Measurements from ENCODE around the gene BMP6.

The BMP6 gene

DNA sequence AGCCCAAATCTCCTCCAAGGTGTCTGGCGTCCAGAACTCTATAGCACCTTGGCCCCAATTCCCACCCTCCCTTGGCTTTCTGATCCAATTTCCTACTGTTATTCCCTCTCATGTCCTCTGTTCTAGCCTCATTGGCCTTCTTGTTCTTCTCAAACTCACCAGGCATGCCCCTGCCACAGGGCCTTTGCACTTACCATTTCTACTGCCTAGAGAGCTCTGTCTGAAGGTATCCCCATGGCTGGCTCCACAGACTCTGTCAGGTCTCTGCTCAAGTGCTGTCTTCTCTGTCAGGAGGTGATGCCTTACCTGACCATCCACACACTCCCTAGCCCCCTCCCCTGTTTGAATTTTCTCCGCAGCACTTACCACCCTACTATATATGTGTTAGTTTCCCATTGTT lies 5.6 kb upstream of the BMP6 start:
- no peak for DNase-seq

DNA sequence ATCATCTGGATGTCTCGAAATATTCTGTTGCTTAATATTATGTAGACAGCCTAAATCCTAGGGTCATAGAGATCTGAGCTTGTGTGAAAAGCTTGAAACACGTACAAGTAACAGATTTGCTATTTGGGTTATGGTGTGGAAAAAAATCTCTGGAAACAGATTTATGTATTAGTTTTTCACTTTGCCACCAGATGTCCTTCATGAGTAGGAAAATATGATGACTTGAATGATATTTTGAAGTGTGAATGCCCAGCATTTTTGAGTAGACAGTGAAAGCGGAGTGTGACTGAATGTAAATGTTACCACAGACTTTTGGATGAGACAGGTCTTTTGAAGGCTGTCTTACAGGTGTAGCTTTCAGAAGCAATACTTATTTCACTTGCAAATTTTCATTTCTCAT lies 4.2 kb upstream of the BMP6 start:
- peak; percentile 67 for DNase-seq

DNA sequence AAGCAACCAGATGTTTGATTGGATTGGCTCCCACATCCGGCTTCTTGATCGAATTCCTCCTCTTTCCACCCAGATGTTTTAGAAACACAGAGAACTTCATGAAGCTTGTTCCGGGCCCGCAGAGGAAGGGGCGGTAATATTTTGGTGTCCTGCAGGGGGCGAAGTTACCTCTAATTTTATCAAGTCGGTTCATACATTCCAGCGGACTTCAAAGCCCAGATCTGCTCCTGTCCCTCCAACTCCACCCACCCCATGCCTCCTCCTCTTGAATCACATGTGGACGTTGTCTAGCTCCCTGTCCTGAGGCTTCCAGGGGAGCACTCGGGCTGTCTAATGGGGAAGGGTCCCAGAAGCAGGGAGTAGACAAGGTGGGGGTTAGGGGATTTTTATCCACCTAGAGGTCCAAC lies 2.9 kb upstream of the BMP6 start:
- peak; percentile 86 for DNase-seq

DNA sequence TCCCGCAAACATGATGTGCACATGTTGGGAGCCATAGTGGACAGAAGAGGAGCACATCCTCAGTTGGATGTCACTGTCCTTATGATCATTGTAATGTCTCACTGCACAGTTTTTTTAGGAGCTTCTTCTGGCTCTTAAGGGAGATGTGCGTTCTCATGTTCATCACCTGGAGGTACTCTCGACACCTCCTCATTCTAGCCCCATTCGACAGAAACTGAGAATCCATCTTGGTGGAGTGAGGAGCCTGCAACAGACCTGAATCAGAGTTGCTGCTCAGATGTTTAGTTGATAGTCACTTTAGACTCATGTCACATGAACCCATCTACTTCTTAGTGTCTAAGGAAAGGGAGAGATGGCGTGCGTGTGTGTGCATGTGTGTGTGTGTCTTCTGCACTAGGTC lies 2.3 kb upstream of the BMP6 start:
- no peak for DNase-seq

DNA sequence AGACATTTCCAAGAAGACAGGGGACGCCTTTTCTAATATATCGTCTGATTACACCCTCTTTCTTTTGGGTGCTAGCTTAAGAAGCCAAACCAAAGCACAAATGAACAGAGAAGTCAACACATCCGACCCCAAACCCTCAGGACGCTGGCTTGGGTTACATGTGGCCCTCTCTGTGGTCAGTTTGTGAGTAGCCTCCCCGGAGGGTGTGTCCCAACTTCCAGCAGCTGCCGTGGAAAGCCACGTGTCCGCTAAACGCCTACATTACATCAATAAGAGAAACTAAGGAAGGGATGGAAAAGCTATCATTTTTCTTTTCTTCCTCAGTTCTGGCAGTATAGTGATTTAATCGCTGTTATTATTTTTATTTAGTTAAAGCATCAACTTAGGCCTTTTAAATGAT lies 487 bp upstream of the BMP6 start:
- DNase-seq = no peak

DNA sequence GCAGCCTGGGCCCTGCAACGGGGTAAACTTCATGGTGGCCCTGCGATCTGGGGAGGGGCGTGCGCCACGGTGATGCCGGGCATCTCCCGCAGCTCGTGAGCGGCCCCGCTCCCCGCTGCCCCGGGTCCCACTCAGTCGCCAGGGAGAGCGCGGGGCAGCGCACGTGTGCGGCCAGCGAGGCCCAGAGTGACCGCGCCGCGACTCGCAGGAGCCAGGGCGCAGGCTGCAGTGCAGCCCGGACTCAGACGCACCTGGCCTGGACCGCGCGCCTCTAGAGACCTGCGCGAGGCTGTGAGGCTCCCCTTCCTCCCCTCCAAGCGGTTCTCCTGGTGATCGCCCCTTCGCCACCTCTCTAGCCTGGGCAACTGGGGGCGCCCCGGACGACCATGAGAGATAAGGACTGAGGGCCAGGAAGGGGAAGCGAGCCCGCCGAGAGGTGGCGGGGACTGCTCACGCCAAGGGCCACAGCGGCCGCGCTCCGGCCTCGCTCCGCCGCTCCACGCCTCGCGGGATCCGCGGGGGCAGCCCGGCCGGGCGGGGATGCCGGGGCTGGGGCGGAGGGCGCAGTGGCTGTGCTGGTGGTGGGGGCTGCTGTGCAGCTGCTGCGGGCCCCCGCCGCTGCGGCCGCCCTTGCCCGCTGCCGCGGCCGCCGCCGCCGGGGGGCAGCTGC lies 652 bp downstream of the BMP6 start:
- DNase-seq = peak; percentile 72

DNA sequence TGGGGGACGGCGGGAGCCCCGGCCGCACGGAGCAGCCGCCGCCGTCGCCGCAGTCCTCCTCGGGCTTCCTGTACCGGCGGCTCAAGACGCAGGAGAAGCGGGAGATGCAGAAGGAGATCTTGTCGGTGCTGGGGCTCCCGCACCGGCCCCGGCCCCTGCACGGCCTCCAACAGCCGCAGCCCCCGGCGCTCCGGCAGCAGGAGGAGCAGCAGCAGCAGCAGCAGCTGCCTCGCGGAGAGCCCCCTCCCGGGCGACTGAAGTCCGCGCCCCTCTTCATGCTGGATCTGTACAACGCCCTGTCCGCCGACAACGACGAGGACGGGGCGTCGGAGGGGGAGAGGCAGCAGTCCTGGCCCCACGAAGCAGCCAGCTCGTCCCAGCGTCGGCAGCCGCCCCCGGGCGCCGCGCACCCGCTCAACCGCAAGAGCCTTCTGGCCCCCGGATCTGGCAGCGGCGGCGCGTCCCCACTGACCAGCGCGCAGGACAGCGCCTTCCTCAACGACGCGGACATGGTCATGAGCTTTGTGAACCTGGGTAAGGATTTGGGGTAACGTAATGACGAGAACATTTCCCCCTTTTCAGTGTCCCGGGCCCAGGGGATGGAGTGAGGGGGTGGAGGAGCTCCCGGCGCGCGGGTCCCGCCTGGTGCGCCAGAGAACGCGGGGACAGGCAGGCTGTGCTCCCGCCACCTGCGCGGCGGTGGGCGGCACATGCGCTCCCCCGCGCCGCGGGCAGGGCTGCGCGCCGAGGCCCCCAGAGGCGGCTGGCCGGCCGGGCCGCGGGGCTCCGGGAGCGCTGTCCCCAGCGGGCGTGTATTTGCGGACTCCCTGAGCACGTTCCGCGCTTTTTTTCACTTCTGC lies 1.4 kb downstream of the BMP6 start:
- DNase-seq = peak; percentile 66

DNA sequence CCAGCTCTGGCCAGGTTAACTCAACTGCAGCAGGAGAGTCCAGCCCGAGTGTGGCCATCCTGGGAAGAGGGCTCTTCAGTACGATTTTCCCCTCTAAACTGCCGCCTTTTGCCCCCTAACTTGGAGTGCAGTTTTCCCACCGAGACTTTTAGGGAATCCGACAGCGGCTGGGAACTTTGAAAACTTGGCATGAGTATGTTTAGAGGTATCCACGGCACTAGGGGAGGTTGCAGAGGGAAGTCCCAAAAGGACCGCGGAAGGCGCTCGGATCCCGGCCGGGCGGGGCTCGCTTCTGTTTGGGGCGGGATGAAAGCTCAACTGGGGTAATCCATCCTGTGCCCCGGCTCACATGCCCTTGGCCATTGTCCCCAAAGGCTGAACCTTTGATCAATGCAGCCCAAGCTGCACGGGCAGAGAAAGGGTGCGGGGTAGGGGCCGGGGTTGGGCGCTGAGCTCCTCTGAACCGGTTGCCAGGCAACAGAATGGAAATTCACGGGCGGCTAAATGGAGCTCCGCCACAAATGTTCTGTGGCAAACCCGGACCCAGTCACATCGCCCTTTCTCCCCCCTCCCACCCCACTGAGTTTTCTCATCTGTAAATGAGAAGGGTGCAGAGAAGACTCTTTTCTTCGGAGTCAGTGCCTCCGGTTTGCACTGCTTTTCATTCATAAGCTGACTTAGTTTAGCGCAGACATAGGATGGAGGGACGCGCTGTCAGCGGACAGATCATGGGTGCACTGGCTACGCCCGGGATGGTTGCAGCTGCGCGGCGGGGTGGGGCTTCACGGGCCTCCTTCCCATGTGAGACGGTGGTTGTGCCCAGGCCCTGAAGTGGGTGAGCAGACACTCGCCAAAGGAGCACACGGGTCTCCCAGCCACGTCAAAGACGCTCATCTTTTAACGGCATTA lies 2.3 kb downstream of the BMP6 start:
- DNase-seq = peak; percentile 77

DNA sequence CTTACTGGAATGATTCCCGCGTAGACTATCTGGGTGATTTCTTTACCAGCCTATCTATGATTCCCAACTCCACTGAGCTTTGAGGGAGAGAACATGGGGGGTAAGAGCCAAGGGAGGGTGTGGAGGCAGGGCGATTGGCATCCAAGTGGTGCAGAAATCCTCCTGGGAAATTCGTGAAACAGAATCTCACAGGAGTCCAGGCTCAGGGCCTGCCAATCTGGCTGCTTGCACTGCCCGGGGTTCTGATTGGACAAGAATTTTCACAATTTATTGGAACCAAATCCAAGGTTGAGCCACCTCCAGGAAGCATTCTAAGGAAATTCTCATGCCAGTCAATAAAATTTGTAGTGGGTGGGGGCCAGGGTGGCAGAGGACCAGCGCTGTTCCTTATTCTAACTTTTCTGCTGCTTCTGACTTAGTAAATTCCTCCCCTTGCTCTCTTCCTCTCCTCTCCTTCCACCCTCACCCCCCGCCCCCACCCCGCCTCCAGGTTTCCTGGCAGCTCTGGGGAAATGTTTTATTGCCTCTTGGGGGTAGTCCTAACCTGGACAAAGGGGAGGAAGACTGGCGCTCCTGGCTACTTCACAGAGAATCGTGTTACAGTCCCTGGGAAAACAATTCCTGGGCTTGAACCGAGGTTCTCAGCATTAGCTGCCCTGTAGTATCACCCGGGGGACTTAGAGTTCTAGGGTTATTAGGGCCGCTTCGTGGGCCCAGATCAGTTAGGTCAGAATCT lies 3.1 kb downstream of the BMP6 start:
- peak; percentile 85 for DNase-seq

DNA sequence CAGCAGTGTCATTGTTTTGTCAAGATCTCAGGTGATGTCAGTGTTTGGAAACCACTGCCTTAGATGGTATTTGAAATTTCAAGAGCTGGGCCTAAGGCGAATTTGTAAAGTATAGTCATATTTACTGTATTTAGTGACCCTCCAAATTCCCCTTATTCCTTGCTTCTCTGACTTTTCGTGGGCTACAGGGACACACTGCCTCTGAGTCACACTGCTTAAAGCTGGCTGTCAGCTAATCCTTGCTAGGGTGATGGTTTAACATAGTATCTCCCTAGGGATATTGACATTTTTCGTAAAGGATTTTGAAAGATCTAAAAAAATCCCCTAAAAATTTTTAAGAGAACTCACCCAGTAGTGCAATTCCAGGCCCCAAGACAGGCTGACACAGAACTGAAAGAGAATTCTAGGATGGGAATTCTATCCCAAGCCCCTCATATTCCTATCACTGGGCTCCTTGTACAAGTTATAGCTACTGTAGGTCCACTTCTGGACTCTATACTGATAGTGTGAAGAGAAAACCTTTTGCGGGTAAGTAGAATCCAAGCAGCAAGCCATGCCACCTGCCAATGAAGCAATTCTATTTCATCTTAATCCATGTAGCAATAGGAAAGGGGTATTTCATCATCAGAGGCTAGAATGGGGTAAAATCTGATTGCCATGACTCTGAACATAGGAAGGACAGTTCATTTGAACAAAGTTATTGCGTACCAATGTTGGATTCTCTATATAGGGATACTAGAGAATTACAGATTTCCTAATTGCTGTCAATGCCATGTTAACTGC lies 4.3 kb downstream of the BMP6 start:
- no peak for DNase-seq

DNA sequence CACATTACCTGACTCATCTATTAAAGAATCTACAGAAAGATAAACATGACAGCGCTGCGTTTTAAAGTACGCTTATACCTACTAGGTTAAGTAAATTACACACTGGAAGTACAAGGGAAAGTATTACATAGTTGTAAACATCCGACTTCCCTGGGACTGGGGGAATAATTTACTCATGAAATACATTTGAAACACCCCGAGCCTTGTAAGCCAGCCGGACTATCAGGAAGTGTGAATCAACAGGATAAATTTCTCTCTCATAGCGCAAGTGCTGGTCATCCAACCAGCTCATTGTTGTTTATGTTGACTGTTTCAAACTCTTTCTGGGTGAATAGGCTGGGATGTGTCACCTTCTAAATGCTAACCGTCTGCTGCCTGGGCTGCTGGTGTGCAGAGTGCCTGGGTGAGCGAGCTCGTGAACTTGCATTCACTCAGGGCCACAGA lies 4.9 kb downstream of the BMP6 start:
- DNase-seq = no peak

DNA sequence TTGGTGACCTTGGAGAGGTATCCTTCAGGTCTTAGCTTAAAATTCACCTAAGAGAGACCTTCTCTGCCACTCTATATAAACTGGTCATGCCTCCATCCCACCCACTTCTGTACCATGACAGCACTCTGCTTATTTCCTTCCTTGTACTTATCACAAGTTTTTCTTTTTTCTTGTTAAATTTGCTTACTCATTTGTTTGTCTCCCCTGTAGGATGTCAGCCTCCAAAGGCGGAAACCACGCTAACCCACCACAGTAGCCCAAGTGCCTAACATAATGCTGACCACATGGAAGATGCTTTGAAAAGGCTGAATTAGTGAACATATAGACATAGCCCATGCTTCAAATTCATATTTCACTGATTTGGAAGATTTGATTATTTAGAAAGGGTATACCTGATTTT lies 5.4 kb downstream of the BMP6 start:
- DNase-seq = no peak

DNA sequence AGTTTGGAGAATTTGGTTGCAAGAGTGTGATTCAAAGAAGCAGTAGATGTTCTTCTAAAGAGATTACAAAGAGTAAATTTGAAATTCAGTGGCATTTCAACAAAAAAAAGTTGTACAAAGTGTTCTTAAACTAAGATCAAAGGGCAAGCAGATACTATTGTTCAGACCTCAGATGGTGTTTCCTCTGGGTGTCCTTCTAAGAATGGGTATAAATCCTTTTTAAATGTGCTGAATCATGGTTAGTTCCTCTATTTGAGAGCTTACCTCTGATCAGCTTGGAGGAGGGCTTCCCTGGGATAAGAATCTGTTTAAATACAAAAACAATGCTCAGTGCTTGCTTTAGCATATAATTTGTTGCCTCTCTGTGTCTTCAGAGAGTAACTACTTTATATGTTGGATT lies 6.3 kb downstream of the BMP6 start:
- no peak for DNase-seq

DNA sequence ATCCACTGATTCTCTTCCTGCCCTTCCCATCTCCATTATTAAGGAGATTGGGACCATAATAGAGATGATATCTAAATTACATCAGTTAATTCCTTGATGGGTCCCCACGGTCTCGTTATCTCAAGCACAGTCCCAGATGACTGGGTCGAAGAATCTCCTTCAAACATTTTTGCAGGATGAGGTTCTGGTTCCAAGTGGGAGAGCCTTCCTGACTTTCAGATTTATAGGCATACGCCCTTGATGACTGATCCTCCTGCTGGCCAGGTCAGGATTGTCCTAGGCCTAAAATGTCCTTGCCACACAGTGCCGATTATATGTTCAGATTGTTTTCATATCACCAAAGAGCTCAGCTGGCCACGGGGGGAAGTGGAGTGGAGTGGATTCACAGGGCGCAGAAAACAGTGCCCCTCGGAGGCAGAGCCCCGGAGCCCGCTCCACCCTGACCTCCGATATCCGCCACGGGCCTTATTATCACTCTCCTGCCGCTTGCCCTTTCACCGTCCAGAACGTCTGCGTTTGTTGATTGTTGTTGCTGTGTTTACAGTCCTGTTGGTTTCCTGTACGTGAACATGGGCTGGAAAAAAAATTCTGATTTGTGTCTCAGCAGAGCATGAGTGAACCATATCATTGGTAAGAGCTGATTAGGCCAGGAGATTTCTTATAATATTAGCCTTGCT lies 8.9 kb downstream of the BMP6 start:
- DNase-seq = no peak

DNA sequence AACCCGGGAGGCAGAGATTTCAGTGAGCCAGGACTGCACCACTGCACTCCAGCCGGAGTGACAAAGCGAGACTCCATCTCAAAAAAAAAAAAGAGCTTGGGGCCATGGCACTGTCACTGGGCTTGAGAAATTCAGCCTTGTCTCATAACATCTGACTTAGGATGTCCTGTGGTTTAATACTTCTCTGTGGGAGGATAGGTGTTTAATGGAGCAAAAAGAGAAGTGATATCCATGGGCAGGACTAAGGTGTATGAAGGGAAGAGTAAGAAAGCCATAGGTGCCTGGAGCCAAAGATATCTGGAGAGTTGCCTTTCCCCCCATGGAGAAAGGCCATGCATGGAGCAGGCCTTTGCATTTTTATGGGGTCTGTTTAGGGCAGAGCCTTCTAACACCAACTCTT lies 11.2 kb downstream of the BMP6 start:
- DNase-seq = no peak

DNA sequence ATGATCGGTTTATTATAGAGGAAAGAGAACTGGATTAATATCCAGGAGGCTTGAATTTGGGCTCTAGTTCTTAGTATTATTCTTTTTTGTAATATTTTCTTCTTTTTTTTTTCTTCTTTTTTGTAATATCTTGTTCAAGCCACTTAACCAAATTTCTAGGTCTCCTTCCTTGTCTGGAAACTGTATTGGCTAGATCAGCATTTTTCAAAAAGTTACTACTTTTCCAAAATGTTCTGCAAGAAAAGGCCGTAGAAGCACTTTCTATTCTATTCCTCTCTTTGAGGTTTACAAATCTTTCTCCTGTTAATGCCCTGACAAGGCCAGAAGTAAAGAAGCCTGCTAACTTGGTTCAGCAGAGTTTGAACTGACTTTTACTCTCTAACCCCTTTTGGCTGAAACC lies 12.0 kb downstream of the BMP6 start:
- no peak for DNase-seq

DNA sequence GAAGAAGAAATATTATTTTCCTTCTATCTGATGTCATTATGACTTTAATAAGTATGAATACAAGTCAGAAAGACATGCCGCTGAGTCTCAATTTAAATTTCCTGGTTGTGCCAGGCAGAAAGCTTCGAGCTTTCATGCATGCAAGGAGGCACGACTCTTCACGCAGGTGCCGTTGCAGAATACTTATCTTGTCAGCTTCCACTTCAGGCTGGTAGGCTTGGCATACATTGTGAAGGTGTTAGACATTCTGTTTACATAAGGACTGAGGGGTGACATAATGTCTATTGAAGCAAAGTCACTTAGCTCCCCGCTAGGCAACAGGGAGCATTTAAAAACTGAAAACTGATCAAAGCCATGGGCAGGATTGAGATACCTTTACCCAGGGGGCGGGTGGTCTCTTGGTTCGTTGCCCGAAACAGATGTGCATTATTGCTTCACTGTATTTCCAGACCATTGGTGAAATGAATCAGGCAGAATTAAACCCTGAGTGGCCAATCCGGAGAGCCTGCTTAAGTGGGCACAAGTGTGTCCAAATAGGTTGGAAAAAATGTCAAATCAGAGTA lies 16.4 kb downstream of the BMP6 start:
- DNase-seq = peak; percentile 94

DNA sequence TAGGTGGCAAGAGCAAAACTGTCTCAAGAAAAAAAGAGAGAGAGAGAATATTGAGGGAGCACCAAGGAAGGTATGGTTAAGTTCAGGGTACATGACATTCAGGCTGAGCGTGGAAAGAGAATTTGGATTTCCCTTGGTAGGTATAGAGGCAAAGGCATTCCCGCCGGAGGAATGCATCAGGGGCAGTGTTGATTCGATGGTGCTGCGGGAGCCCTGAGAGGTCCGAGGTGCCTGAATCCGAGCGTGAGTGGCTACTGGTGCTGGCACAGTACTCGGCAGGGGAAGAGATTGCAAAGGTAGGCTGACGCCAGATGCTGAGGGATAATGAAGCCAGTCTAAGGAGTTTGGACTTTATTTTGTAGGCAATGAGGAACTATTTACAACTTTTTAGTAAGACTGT lies 20.0 kb downstream of the BMP6 start:
- no peak for DNase-seq

DNA sequence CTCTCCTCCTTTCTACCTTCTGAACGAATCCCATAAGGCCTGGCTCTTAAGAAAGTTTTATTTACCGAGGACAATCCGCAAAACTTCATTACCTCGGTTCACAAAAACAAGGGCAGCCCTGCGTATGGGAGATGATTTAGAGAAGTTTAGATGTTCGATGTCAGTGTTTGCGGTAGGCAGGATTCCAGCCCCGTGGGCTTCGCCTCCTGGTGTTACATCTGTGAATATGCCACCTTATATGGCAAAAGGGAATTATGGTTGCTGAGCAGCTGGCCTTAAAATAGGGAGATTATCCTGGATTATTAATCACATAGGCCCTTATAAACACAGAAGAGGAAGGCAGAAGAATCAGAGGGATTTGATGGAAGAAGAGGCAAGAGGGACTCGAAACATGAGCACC lies 21.1 kb downstream of the BMP6 start:
- DNase-seq = no peak

DNA sequence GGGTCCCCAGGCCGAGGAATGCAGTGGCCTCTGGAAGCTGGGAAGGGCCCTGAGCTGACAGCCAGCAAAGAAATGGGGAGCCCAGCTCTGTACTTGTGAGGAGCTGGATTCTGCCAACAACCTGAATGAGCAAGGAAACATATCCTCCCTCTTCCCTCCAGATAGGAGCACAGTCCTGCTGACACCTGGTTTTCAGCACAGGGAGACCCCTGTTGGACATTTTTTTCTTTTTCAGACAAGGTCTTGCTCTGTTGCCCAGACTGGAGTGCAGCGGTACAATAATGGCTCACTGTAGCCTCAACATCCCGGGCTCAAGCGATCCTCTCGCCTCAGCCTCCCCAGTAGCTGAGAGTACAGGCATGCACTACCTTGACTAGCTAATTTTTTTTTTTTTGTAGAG lies 21.5 kb downstream of the BMP6 start:
- no peak for DNase-seq

DNA sequence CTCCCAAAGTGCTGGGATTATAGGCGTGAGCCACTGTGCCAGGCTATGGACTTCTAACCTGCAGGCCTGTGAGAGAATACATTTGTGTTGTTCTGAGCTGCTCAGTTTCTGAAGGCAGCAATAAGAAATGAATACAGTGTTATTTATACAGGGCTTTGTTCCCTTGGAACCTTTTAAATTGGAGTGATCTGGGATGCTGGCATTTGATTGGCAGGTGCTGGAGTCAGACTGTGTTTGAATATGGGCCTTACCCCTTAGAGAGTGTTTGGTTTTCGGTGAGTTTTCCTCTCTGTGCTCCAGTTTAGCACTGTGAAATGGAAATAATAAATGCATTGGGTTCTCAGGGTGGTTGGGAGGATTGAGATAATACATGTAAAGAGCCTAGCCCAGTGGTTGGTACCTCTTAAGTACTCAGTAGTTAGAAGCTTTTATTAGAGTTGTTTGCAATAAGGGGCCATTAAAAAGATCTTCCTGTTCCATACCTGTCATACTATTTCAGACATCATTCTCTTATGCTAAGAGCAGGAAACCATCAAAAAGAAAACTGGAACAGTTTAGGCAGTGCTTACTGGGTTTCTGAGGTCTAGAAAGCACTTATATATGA lies 22.1 kb downstream of the BMP6 start:
- DNase-seq = peak; percentile 15
